Measurements from ENCODE around the gene SLX4IP. TPM values are rescaled to one million over a fixed set of nuclear protein-coding genes. Genes with fewer than 3 reads are reported as not detected.

Gene SLX4IP
- total RNA-seq, 1 donor from 2014 or later, result 4.5 TPM

GRCh38 chr20:10520528-10520927, 85.4 kb downstream of the SLX4IP start:
- Histone ChIP-seq H3K4me3 (no peak overlapping the region), H3K36me3 (no peaks in the 10 kb centered on the region), H3K4me1 (no peaks in the 10 kb centered on the region), H3K9me3 (no peaks in the 10 kb centered on the region), H3K27ac (no peak overlapping the region), H3K27me3 (no peaks in the 10 kb centered on the region)
- intact Hi-C loops (cut with DNase I), result no loop called here
- TF ChIP-seq CTCF (IDR thresholded peaks at IDR 0.05), result no peak
- DNase-seq (ENCODE audit: low spot score in 2 of 2), result no peak

GRCh38 chr20:10521068-10521831, 86.1 kb downstream of the SLX4IP start:
- Histone ChIP-seq H3K4me1 (no peaks in the 10 kb centered on the region), H3K27ac (no peak overlapping the region)
- DNase-seq (ENCODE audit: low spot score in 2 of 2), result no peak

GRCh38 chr20:10521836-10522235, 86.7 kb downstream of the SLX4IP start:
- Histone ChIP-seq H3K27ac (no peak overlapping the region), H3K36me3 (no peaks in the 10 kb centered on the region), H3K9me3 (no peaks in the 10 kb centered on the region), H3K4me1 (no peaks in the 10 kb centered on the region), H3K4me3 (no peak overlapping the region), H3K27me3 (no peaks in the 10 kb centered on the region)
- TF ChIP-seq CTCF (IDR thresholded peaks at IDR 0.05), result no peak
- intact Hi-C loops (cut with DNase I), result no loop called here
- no peak for DNase-seq (ENCODE audit: low spot score in 2 of 2)

More at GRCh38 chr20:10521068-10521831, 86.1 kb downstream of the SLX4IP start:
- Histone ChIP-seq H3K27me3 (no peaks in the 10 kb centered on the region), H3K9me3 (no peaks in the 10 kb centered on the region), H3K4me3 (no peak overlapping the region), H3K36me3 (no peaks in the 10 kb centered on the region)
- intact Hi-C loops (cut with DNase I), result no loop called here
- no peak for TF ChIP-seq CTCF (IDR thresholded peaks at IDR 0.05)

- Histone ChIP-seq H3K27me3 (no peaks in the 10 kb centered on the region), H3K9me3 (no peaks in the 10 kb centered on the region), H3K36me3 (no peaks in the 10 kb centered on the region), H3K27ac (no peak overlapping the region), H3K4me3 (no peak overlapping the region), H3K4me1 (no peaks in the 10 kb centered on the region)
- intact Hi-C loops (cut with DNase I), result no loop called here
- no peak for TF ChIP-seq CTCF (IDR thresholded peaks at IDR 0.05)
- DNase-seq (ENCODE audit: low spot score in 2 of 2), result no peak
Measured at GRCh38 chr20:10522328-10522727, 87.2 kb downstream of the SLX4IP start.

GRCh38 chr20:10523443-10523842, 88.3 kb downstream of the SLX4IP start:
- intact Hi-C loops (cut with DNase I), result no loop called here
- H3K4me1 ChIP-seq, result no peaks in the 10 kb centered on the region
- H3K27me3 ChIP-seq, result no peaks in the 10 kb centered on the region
- H3K9me3 ChIP-seq, result no peaks in the 10 kb centered on the region
- H3K27ac ChIP-seq, result no peak overlapping the region
- TF ChIP-seq CTCF (IDR thresholded peaks at IDR 0.05), result no peak
- no peak for DNase-seq (ENCODE audit: low spot score in 2 of 2)
- H3K4me3 ChIP-seq, result no peak overlapping the region
- no peaks in the 10 kb centered on the region for H3K36me3 ChIP-seq
